Measurements from ENCODE around the gene CHD9. TPM values are rescaled to one million over a fixed set of nuclear protein-coding genes. Genes with fewer than 3 reads are reported as not detected.

The CHD9 gene
- total RNA-seq, 2 donors from 2014 or later = 38.1 to 58.7 TPM

- peak overlapping the region in 2 of 4 donors; percentile 77 to 90 for H3K27ac ChIP-seq
- H3K9me3 ChIP-seq = no peaks in the 10 kb centered on the region
Observed at GRCh38 chr16:53056392-53056881, 1.6 kb downstream of the CHD9 start.

GRCh38 chr16:53057658-53058057 is 2.9 kb downstream of the CHD9 start:
- ATAC-seq = no peak
- Histone ChIP-seq H3K36me3 (replicated peaks in 1 of 2; ENCODE audit: insufficient read depth in 1 of 2, low read depth in 2 of 2) (no peaks in the 10 kb centered on the region), H3K4me3 (no peak overlapping the region), H3K27ac (no peak overlapping the region), H3K9me3 (no peaks in the 10 kb centered on the region), H3K27me3 (no peaks in the 10 kb centered on the region), H3K4me1 (peaks cover 32% of the 10 kb centered on the region)
- DNase-seq = no peak
- 84 to 92% methylated on average over 8 of the region's 8 CpGs for WGBS, 2 donors
- intact Hi-C loops (cut with DNase I) = no loop called here
- TF ChIP-seq, protein P1, sequence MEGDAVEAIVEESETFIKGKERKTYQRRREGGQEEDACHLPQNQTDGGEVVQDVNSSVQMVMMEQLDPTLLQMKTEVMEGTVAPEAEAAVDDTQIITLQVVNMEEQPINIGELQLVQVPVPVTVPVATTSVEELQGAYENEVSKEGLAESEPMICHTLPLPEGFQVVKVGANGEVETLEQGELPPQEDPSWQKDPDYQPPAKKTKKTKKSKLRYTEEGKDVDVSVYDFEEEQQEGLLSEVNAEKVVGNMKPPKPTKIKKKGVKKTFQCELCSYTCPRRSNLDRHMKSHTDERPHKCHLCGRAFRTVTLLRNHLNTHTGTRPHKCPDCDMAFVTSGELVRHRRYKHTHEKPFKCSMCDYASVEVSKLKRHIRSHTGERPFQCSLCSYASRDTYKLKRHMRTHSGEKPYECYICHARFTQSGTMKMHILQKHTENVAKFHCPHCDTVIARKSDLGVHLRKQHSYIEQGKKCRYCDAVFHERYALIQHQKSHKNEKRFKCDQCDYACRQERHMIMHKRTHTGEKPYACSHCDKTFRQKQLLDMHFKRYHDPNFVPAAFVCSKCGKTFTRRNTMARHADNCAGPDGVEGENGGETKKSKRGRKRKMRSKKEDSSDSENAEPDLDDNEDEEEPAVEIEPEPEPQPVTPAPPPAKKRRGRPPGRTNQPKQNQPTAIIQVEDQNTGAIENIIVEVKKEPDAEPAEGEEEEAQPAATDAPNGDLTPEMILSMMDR (IDR thresholded peaks at IDR 0.05) = no peak
- no peak for TF ChIP-seq POLR2A (IDR thresholded peaks at IDR 0.05)

More at GRCh38 chr16:53056392-53056881, 1.6 kb downstream of the CHD9 start:
- Histone ChIP-seq H3K4me1 (peaks cover 34% of the 10 kb centered on the region), H3K4me3 (no peak overlapping the region), H3K27me3 (no peaks in the 10 kb centered on the region), H3K36me3 (replicated peaks in 1 of 2; ENCODE audit: insufficient read depth in 1 of 2, low read depth in 2 of 2) (no peaks in the 10 kb centered on the region)
- DNase-seq (no peak), ATAC-seq (no peak)
- TF ChIP-seq POLR2A (IDR thresholded peaks at IDR 0.05) = no peak
- whole genome bisulfite sequencing, 2 donors = 80 to 83% methylated on average over 8 of the region's 8 CpGs
- intact Hi-C loops (cut with DNase I) = no loop called here

GRCh38 chr16:53058441-53058840 is 3.6 kb downstream of the CHD9 start:
- Histone ChIP-seq H3K9me3 (no peaks in the 10 kb centered on the region), H3K4me1 (peaks cover 24% of the 10 kb centered on the region)

DNA sequence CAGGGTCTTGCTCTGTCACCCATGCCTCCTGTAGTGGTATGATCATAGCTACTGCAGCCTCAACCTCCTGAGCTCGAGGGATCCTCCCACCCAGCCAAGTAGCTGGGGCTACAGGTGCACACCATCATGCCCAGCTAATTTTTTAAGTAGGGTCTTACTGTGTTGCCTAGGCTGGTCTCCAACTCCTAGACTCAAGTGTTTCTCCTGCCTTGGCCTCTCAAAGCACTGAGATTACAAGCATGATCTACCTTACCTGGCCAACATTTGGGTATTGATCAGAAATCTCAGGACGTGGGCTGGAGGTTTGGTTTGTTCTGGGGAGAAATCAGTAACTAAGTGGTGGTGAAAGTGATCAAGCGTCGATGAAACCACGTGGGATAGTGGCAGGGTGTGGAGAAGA is 4.1 kb downstream of the CHD9 start:
- WGBS, 2 donors = 75 to 83% methylated on average over 5 of the region's 5 CpGs
- no peak for ATAC-seq
- TF ChIP-seq POLR2A (IDR thresholded peaks at IDR 0.05) = no peak
- TF ChIP-seq, protein P1 (IDR thresholded peaks at IDR 0.05) = no peak
- intact Hi-C loops (cut with DNase I) = no loop called here
- Histone ChIP-seq H3K9me3 (no peaks in the 10 kb centered on the region), H3K4me1 (peaks cover 22% of the 10 kb centered on the region), H3K36me3 (replicated peaks in 1 of 2; ENCODE audit: insufficient read depth in 1 of 2, low read depth in 2 of 2) (no peaks in the 10 kb centered on the region), H3K4me3 (no peak overlapping the region), H3K27me3 (no peaks in the 10 kb centered on the region), H3K27ac (no peak overlapping the region)
- no peak for DNase-seq

More at GRCh38 chr16:53058441-53058840, 3.6 kb downstream of the CHD9 start:
- ATAC-seq = no peak
- no peak overlapping the region for H3K27ac ChIP-seq
- DNase-seq = no peak
- TF ChIP-seq POLR2A (IDR thresholded peaks at IDR 0.05) = no peak
- TF ChIP-seq, protein P1 (IDR thresholded peaks at IDR 0.05) = no peak
- intact Hi-C loops (cut with DNase I) = no loop called here
- H3K4me3 ChIP-seq = no peak overlapping the region
- WGBS, 2 donors = 77 to 88% methylated on average over 5 of the region's 5 CpGs
- H3K27me3 ChIP-seq = no peaks in the 10 kb centered on the region
- no peaks in the 10 kb centered on the region for H3K36me3 ChIP-seq (replicated peaks in 1 of 2; ENCODE audit: insufficient read depth in 1 of 2, low read depth in 2 of 2)

DNA sequence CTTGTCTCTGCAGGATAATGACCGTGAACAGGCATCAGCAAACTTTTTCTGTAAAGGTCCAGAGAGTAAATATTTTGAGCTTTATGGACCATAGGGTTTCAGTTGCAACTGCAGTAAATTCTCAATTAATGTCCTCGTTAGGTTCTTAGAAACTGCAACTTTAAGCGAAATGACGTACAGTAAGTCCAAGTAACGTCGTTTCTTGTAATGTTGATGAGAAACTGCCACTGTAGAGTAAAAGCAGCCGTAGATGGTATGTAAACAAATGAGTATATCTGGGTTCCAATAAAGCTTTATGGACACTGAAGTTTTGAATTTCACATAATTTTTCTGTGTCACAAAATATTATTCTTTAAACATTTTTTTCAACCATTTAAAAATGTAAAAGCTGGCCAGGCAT is 4.9 kb downstream of the CHD9 start:
- intact Hi-C loops (cut with DNase I) = no loop called here
- no peak for ATAC-seq
- no peak overlapping the region for H3K27ac ChIP-seq

More for the DNA sequence above, 4.9 kb downstream of the CHD9 start:
- WGBS, 2 donors = 90 to 97% methylated on average over 7 of the region's 7 CpGs
- Histone ChIP-seq H3K4me1 (peaks cover 17% of the 10 kb centered on the region), H3K9me3 (no peaks in the 10 kb centered on the region), H3K36me3 (replicated peaks in 1 of 2; ENCODE audit: insufficient read depth in 1 of 2, low read depth in 2 of 2) (no peaks in the 10 kb centered on the region), H3K27me3 (no peaks in the 10 kb centered on the region), H3K4me3 (no peak overlapping the region)
- TF ChIP-seq POLR2A (IDR thresholded peaks at IDR 0.05) = no peak
- TF ChIP-seq, protein P1 (IDR thresholded peaks at IDR 0.05) = no peak
- no peak for DNase-seq
